Measurements from ENCODE around the gene CASZ1. TPM values are rescaled to one million over a fixed set of nuclear protein-coding genes. Genes with fewer than 3 reads are reported as not detected.

CASZ1 gene
- total RNA-seq, 3 donors from 2014 or later (not counting 1 experiment from before 2014, with no cell fraction given), result 55.9 to 83.0 (median 70.6) TPM

DNA sequence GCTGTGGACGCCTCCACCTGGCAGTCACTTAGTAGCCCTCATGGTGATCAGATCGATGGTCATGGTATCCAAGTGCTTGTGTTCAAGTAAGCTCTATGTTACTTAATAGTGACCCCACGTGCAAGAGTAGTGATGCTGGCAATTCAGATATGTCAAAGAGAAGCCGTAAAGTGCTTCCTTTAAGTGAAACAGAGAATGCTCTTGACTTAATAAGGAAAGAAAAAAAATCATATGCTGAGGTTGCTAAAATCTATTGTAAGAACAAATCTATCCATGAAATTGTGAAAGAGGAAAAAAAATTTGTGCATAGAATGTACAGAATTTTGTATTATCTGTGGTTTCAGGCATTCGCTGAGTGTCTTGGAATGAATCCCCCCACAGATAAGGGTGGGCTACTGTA, 207.8 kb downstream of the CASZ1 start:
- Mint-ChIP-seq H3K9me3 (no peaks in the 10 kb centered on the region), H3K4me3 (no peak overlapping the region), H3K27me3 (ENCODE audit: low read depth in 2 of 2) (no peaks in the 10 kb centered on the region), H3K4me1 (peaks cover 0 to 14% of the 10 kb centered on the region in 2 donors), H3K27ac (no peak overlapping the region), H3K36me3 (no peaks in the 10 kb centered on the region)
- intact Hi-C loops (cut with micrococcal nuclease), result no loop called here
- DNase-seq (no peak), ATAC-seq (no peak)
- Histone ChIP-seq H3K36me3 (ENCODE audit: control insufficient read depth, insufficient read depth, low read length) (no peaks in the 10 kb centered on the region), H3K4me3 (ENCODE audit: low read length) (no peak overlapping the region), H3K27ac (ENCODE audit: low read length) (no peak overlapping the region), H3K9me3 (ENCODE audit: control insufficient read depth, insufficient read depth, low read length) (no peaks in the 10 kb centered on the region), H3K27me3 (ENCODE audit: control insufficient read depth, insufficient read depth, low read length) (no peaks in the 10 kb centered on the region), H3K4me1 (ENCODE audit: control insufficient read depth, insufficient read depth, low read length) (no peaks in the 10 kb centered on the region)
- WGBS (ENCODE audit: insufficient coverage), result 96% methylated on average over 4 of the region's 5 CpGs
- TF ChIP-seq, protein P1, sequence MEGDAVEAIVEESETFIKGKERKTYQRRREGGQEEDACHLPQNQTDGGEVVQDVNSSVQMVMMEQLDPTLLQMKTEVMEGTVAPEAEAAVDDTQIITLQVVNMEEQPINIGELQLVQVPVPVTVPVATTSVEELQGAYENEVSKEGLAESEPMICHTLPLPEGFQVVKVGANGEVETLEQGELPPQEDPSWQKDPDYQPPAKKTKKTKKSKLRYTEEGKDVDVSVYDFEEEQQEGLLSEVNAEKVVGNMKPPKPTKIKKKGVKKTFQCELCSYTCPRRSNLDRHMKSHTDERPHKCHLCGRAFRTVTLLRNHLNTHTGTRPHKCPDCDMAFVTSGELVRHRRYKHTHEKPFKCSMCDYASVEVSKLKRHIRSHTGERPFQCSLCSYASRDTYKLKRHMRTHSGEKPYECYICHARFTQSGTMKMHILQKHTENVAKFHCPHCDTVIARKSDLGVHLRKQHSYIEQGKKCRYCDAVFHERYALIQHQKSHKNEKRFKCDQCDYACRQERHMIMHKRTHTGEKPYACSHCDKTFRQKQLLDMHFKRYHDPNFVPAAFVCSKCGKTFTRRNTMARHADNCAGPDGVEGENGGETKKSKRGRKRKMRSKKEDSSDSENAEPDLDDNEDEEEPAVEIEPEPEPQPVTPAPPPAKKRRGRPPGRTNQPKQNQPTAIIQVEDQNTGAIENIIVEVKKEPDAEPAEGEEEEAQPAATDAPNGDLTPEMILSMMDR (IDR thresholded peaks at IDR 0.05), result no peak

Other genes starting within 250 kb of the CASZ1 start
- 100 to 1,000 TPM; 148 to 171 (median 161) TPM for gene TARDBP, start 216.0 kb upstream of the CASZ1 start, total RNA-seq